GM12865 (cell line): ENCODE data around the gene VLDLR.

ENCODE experiments used
- DNase-seq: peaks from one replicate; pipeline ENCODE4 v3.0.0; 2010; ENCODE audit warnings: low read depth
- H3K4me3 ChIP-seq: 2 replicates; pipeline ENCODE4 v1.5.1; 2011; ENCODE audit warnings: mild to moderate bottlenecking, low read depth, low read length, control low read depth
- TF ChIP-seq, protein P1 (sequence below): IDR thresholded peaks from 2 replicates; pipeline ENCODE4 v1.5.1; 2011; ENCODE audit warnings: low read length, control low read depth, low read depth, inconsistent platforms; ENCODE audit not compliant: insufficient read depth; ENCODE audit errors: missing control alignments

VLDLR gene

DNA sequence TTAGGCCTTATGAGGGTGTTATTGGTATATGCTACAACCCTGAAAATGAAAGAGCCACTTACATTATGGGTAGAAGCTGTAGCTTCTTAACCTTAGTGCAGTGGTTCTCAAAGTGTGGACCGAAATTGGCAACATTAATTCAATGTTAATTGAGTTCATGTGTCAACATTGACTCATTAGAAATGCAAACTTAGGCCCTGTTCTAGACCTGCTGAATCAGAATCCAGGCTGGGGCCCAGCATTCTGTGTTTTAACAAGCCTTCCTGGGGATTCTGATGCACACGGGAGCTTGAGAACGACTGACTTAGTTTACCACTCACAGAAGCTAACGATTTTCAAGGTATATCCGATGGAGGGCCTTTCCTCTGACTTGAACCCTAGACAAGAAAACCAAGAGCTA is 7.3 kb downstream of the VLDLR start:
- H3K4me3 ChIP-seq: no peak overlapping the region
- DNase-seq: no peak
- TF ChIP-seq, protein P1, sequence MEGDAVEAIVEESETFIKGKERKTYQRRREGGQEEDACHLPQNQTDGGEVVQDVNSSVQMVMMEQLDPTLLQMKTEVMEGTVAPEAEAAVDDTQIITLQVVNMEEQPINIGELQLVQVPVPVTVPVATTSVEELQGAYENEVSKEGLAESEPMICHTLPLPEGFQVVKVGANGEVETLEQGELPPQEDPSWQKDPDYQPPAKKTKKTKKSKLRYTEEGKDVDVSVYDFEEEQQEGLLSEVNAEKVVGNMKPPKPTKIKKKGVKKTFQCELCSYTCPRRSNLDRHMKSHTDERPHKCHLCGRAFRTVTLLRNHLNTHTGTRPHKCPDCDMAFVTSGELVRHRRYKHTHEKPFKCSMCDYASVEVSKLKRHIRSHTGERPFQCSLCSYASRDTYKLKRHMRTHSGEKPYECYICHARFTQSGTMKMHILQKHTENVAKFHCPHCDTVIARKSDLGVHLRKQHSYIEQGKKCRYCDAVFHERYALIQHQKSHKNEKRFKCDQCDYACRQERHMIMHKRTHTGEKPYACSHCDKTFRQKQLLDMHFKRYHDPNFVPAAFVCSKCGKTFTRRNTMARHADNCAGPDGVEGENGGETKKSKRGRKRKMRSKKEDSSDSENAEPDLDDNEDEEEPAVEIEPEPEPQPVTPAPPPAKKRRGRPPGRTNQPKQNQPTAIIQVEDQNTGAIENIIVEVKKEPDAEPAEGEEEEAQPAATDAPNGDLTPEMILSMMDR: no peak

GRCh38 chr9:2630158-2630557 is 8.6 kb downstream of the VLDLR start:
- TF ChIP-seq, protein P1: no peak
- H3K4me3 ChIP-seq: no peak overlapping the region
- DNase-seq: no peak

DNA sequence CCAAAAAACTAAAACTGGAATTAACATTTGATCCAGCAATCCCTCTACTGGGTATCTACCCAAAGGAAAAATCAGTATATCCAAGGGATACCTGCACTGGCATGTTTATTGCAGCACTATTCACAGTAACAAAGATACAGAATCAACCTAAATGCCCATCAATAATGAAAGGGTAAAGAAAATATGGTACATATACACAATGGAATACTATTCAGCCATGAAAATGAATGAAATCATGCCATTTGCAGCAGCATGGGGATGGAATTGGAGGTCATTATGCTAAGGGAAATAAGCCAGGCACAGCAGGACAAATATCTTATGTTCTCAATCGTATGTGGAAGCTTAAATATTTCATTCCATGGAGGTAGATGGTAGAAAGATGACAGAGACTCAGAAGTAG is 9.7 kb downstream of the VLDLR start:
- TF ChIP-seq, protein P1: no peak
- DNase-seq: no peak
- H3K4me3 ChIP-seq: no peak overlapping the region

DNA sequence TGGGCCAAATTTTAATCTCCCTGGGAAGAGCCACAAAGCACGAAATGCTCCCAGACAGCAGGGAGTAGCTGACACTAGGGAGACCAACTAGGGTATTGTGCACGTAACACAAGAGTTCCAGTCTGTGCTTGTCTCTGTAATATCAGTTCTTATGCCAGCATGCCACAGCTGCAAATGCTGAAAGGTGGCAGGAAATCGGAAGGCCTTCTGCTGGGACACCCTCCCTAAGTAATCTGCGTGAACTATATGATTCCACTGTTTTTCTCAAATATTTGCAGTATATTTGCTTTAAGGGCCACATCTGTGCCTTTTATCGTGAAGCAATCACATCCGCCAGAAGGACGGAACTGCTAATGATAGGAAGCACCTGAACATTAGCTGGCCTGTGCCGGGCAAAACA is 12.6 kb downstream of the VLDLR start:
- TF ChIP-seq, protein P1: no peak
- no peak overlapping the region for H3K4me3 ChIP-seq
- DNase-seq: no peak

- no peak overlapping the region for H3K4me3 ChIP-seq
- TF ChIP-seq, protein P1: no peak
- no peak for DNase-seq
Measured at GRCh38 chr9:2634818-2635217, 13.2 kb downstream of the VLDLR start.

DNA sequence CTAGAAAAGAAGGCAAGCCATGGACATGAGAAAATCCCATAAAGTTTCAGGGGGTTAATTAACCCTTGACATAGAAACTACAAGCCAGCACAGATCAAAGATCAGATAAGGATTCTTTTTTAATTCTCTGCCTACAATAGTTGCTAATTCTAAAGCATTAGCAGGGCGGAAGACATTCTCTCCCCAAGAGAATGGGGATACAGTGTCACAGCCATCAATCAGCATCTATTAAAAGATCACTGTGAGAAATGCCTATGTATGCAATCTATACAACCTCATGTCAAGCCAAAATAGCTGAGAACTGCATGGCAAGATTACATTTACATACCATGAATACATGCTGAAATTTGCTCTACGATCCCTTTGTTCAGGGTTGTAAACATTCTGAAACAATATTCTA is 14.3 kb downstream of the VLDLR start:
- TF ChIP-seq, protein P1: no peak
- no peak overlapping the region for H3K4me3 ChIP-seq
- DNase-seq: no peak

DNA sequence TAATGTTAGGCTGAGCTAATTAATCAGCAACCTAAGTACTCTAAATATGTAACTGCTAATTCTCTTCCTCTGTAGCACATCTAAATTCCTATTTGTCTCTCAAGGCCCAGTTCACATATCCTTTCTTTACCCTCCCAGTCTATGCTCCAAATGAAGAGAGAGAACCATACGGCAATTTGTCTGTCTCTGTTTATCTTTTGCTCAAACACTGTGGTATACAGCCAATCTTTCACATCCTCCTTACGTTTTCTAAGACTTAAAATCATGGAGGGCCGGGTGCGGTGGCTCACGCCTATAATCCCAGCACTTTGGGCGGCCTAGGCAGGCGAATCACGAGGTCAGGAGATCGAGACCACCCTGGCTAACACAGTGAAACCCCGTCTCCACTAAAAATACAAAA is 15.8 kb downstream of the VLDLR start:
- TF ChIP-seq, protein P1: no peak
- no peak for DNase-seq

More for the DNA sequence above, 15.8 kb downstream of the VLDLR start:
- H3K4me3 ChIP-seq: no peak overlapping the region
